Measurements from ENCODE around the gene CIZ1. TPM values are rescaled to one million over a fixed set of nuclear protein-coding genes. Genes with fewer than 3 reads are reported as not detected.

CIZ1 gene
- total and polyA plus RNA-seq, 10 of the 15 experiments (the other 5 are each of a cell fraction or from before 2014, with no cell fraction given) = 1.8 to 91.6 (median 35.4) TPM

- H3K9ac ChIP-seq (ENCODE audit: control insufficient read depth, insufficient read depth, low read length) = no peak overlapping the region
- POLR2A ChIA-PET = interaction anchor here (1.1 kb wide), 1 partner anchor 35 kb away, joined by 3 read pairs; no protein-coding TSS in a partner anchor
- 88% methylated on average over 10 of the region's 10 CpGs for whole genome bisulfite sequencing (ENCODE audit: insufficient coverage, insufficient replicate concordance, low lambda C conversion rate, missing lambda C conversion rate)
- TF ChIP-seq CBX5 (IDR thresholded peaks at IDR 0.05; ENCODE audit: low read depth) (no peak), ZNF687 (IDR thresholded peaks at IDR 0.05) (no peak), KLF5 (IDR thresholded peaks at IDR 0.05; ENCODE audit: partially characterized antibody) (no peak), RAD51 (IDR thresholded peaks at IDR 0.05) (no peak), FOXM1 (IDR thresholded peaks at IDR 0.05; ENCODE audit: low read depth, low read length) (no peak), RELA (IDR thresholded peaks at IDR 0.05; ENCODE audit: borderline replicate concordance, partially characterized antibody) (no peak), EED (IDR thresholded peaks at IDR 0.05; ENCODE audit: low read depth) (no peak), ELK1 (IDR thresholded peaks at IDR 0.05; ENCODE audit: low read depth, low read length) (no peak), CEBPZ (IDR thresholded peaks at IDR 0.05; ENCODE audit: low read depth, low read length) (no peak), EP300 (IDR thresholded peaks at IDR 0.05; ENCODE audit: borderline replicate concordance in 1 of 2, control insufficient read depth in 1 of 2, low read depth in 2 of 2, low read length in 2 of 2) (no peak), BCL11A (IDR thresholded peaks at IDR 0.05; ENCODE audit: low read depth, low read length) (no peak), MYC (IDR thresholded peaks at IDR 0.05; ENCODE audit: insufficient read depth, insufficient read length, insufficient replicate concordance, low read length, severe bottlenecking) (no peak), HDAC6 (IDR thresholded peaks at IDR 0.05; ENCODE audit: unreplicated experiment) (no peak), CHD4 (IDR thresholded peaks at IDR 0.05) (no peak)
Observed at GRCh38 chr9:128163523-128164306, 27.7 kb downstream of the CIZ1 start.

More at GRCh38 chr9:128163523-128164306, 27.7 kb downstream of the CIZ1 start:
- SMC1A ChIA-PET (ENCODE audit: uncharacterized antibody, unreplicated experiment) = no interaction called here
- no TSS peak for BruUV-seq (replicated peaks)
- Histone ChIP-seq H3K4me2 (ENCODE audit: control insufficient read depth, insufficient read depth) (no peak overlapping the region), H3K27me3 (replicated peaks in 1 of 2; ENCODE audit: control insufficient read depth in 2 of 2, insufficient read depth in 2 of 2, low read length in 1 of 2) (no peaks in the 10 kb centered on the region), H2AFZ (ENCODE audit: control insufficient read depth, low read depth, low read length) (no peak overlapping the region), H3K36me3 (ENCODE audit: control insufficient read depth in 2 of 2, insufficient read depth in 2 of 2, low read length in 1 of 2) (peaks cover 11 to 19% of the 10 kb centered on the region in 2 experiments; a peak in 3 of 4 replicates), H3K27ac (ENCODE audit: control insufficient read depth, insufficient read depth) (no peak overlapping the region), H4K20me1 (ENCODE audit: control insufficient read depth, insufficient read depth) (no peaks in the 10 kb centered on the region), H3K79me2 (ENCODE audit: control insufficient read depth, insufficient read depth, low read length) (peaks cover 9% of the 10 kb centered on the region), H3K9me3 (replicated peaks; ENCODE audit: control insufficient read depth, insufficient read depth, low read length) (no peaks in the 10 kb centered on the region), H3K4me1 (ENCODE audit: control insufficient read depth, insufficient read depth, low read length) (peaks cover 8% of the 10 kb centered on the region), H3K4me3 (no peak overlapping the region)
- DNase-seq (ENCODE audit: low read depth, low spot score) = no peak
- no peak for ATAC-seq
- intact Hi-C loops (cut with micrococcal nuclease; ENCODE audit: unreplicated experiment) = no loop called here
- RAD21 ChIA-PET (ENCODE audit: unreplicated experiment) = no interaction called here
- in situ Hi-C loops (cut with MboI) = no loop called here
- CTCF ChIA-PET = no interaction called here
- FAIRE-seq = no peak
